ENCODE results near the gene NHERF2. TPM values are rescaled to one million over a fixed set of nuclear protein-coding genes. Genes with fewer than 3 reads are reported as not detected.

The NHERF2 gene
- total RNA-seq, 1 donor from 2014 or later = 48.5 TPM

DNA sequence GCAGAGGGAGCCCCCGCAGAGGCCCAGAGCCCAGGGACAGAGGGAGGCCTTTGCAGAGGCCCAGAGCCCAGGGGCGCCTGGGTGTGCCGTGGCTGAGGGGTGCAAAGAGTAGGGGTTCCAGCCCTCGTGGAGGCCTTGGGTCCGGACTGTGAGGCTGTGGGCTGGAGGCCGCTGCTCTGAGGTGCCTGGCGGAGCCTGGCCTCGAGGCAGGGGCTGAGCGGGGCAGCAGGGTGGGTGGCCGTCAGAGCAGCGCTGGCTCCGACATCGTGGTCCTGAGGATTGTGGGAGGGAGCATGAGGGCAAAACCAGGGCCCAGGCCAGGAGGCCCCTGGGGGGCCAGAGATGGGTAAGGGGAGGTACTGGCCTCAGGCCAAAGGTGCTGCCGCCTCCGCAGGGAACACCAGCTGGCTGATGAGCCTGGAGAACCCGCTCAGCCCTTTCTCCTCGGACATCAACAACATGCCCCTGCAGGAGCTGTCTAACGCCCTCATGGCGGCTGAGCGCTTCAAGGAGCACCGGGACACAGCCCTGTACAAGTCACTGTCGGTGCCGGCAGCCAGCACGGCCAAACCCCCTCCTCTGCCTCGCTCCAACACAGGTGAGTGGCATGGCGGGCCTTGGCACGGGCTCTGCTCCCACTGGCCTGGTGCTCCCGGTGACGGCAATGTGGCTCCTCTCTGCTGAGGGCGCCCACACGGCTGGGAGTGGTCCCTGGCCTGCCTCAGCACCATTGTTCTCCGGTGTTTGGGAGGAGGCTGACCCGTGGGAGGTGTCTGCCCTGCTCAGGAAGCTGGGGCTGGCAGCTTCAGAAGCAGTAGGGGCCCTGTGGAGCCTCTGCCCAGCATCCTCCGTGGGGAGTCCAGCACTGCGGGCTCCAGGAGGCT, 54.7 kb downstream of the NHERF2 start:
- no peak for DNase-seq (ENCODE audit: low read depth in 2 of 2)

DNA sequence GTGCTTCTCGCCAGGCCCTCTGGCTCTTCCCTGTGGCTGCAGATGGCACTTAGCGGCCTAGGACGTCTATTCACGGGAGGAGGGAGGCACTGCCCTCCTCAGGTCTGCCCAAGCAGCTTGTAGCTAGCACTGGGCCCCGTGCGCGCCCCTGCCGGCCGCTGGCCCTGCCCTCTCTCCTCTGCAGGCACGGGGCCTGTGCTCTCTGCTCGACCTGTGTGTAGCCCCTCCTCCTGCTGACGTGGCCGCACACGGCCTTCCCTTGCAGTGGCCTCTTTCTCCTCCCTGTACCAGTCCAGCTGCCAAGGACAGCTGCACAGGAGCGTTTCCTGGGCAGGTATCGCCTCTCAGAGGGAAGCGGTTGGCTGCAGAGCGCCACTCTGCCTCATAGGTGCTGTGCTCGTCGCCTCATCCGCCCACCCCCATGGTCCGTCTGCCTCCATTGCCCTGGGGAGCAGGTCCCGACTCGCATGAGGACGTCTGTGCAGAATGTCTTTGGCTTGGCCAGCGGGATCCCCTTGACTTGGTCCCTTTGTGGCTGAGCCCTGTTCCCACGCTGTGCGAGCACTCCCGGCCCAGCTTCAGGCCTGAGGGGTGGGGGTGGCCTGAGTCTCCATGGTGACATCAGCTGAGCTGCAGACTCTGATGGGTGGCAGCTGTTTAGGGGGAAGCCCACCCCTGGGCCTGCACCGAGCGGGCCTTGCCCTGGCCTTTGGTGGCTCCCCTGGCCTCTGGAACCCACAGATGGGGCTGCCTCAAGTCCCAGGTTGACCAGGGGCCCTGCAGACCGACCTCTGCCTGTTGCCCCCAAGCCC, 55.7 kb downstream of the NHERF2 start:
- no peak for DNase-seq (ENCODE audit: low read depth in 2 of 2)

DNA sequence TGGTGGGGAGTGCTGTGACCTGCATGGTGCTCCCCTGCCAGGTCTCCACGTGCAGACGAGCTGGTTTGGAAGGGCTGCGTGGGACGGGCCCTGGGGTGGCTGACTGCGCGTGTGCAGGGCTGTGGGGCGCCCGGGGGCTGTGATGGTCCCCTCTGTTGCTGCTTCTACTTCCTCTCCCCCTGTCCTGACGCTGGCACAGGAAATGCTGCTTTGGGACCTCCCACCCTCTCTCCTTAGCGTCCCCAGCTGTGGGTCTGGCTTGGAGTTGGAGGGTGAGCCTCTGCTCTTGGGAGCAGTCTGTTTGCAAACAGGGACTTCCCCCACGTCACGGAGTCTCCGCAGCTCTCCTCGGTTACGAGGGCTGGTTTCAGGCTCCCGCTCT, 56.3 kb downstream of the NHERF2 start:
- no peak for DNase-seq (ENCODE audit: low read depth in 2 of 2)

- DNase-seq (ENCODE audit: low read depth in 2 of 2) = no peak
Observed at GRCh38 chr16:2083409-2083808, 56.7 kb downstream of the NHERF2 start.

GRCh38 chr16:2083876-2084780, 57.4 kb downstream of the NHERF2 start:
- DNase-seq (ENCODE audit: low read depth in 2 of 2) = no peak

DNA sequence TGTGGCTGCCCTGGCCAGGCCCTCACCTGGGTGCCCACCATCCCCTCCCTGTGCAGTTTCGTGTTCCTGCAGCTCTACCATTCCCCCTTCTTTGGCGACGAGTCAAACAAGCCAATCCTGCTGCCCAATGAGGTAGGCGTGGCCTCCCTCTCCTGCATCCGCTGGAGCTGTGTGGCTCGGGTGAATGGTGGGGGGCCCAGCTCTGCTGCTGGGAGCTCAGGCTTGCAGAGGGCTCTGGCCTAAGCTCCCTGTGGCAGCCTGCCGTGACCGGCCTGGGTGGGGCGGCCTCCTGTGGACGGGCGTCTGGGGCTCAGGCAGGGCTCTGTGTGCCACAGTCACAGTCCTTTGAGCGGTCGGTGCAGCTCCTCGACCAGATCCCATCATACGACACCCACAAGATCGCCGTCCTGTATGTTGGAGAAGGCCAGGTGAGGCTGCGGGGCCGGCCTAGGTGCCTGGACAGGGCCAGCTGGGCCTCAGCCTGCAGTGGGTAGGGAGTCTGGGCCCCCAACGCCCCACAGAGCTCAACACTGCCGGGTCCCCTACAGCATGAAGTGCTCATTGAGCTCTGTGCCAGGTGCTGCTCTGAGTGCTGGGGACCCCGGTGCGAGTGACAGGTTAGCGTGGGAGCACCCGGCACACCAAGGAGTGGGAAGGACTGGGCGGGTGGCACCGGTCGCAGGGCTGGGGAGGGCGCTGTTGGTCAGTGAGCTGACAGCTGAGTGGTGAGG, 58.4 kb downstream of the NHERF2 start:
- no peak for DNase-seq (ENCODE audit: low read depth in 2 of 2)

- DNase-seq (ENCODE audit: low read depth in 2 of 2) = no peak
Observed at GRCh38 chr16:2085669-2086068, 59.0 kb downstream of the NHERF2 start.

DNA sequence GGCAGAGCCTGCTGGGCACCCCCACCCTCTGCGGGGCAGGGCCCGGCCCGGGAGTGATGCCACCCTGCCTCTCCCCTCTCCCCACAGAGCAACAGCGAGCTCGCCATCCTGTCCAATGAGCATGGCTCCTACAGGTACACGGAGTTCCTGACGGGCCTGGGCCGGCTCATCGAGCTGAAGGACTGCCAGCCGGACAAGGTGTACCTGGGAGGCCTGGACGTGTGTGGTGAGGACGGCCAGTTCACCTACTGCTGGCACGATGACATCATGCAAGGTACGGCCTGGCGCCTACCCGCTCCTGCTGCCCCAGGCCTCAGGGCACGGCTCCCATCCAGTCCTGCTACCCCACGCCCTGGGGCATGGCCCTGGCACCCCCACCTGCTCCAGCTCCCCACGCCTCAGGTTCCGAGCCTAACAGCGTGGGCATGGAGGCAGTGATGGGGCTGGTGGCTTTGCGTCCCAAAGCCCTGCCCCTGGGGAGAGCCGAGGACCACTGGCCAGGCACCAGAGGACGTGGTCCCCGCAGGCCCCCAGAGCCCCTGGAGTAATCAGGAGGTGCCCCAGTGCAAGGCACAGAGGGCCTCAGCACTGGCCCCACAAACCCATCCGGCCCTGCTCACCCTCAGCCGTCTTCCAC, 59.5 kb downstream of the NHERF2 start:
- DNase-seq (ENCODE audit: low read depth in 2 of 2) = no peak

- no peak for DNase-seq (ENCODE audit: low read depth in 2 of 2)
Observed at GRCh38 chr16:2086812-2087747, 60.4 kb downstream of the NHERF2 start.

- no peak for DNase-seq (ENCODE audit: low read depth in 2 of 2)
Observed at GRCh38 chr16:2087748-2088631, 61.3 kb downstream of the NHERF2 start.

Other genes with a start within 250 kb of the NHERF2 start
- gene SPSB3, start 244.3 kb upstream of the NHERF2 start, total RNA-seq = 35.3 and 54.2 TPM in 2 replicates
- gene NUBP2, start 243.9 kb upstream of the NHERF2 start, total RNA-seq = 58.9 and 76.7 TPM in 2 replicates
- gene IGFALS, start 233.2 kb upstream of the NHERF2 start, total RNA-seq = not detected in 2 replicates
- gene HAGH, start 200.1 kb upstream of the NHERF2 start, total RNA-seq = 53.5 and 82.7 TPM in 2 replicates
- 72.3 and 84.5 TPM in 2 replicates for gene FAHD1, start 199.7 kb upstream of the NHERF2 start, total RNA-seq
- not detected in 2 replicates for gene MEIOB, start 154.7 kb upstream of the NHERF2 start, total RNA-seq
- gene HS3ST6, start 108.5 kb upstream of the NHERF2 start, total RNA-seq = not detected in 2 replicates
- 10.4 and 11.9 TPM in 2 replicates for gene MSRB1, start 83.7 kb upstream of the NHERF2 start, total RNA-seq
- gene RPL3L, start 72.2 kb upstream of the NHERF2 start, total RNA-seq = not detected in 2 replicates
- 137 and 147 TPM in 2 replicates for gene NDUFB10, start 67.4 kb upstream of the NHERF2 start, total RNA-seq
- gene RPS2, start 62.1 kb upstream of the NHERF2 start, total RNA-seq = 2,692 and 2,867 TPM in 2 replicates
- not detected in 2 replicates for gene RNF151, start 60.0 kb upstream of the NHERF2 start, total RNA-seq
- gene TBL3, start 54.8 kb upstream of the NHERF2 start, total RNA-seq = 31.7 and 41.5 TPM in 2 replicates
- gene NOXO1, start 45.4 kb upstream of the NHERF2 start, total RNA-seq = 0.13 TPM in 1 of 2 replicates, not detected in the other
- 9.7 and 10.3 TPM in 2 replicates for gene GFER, start 42.7 kb upstream of the NHERF2 start, total RNA-seq
- 1.3 and 1.5 TPM in 2 replicates for gene SYNGR3, start 36.9 kb upstream of the NHERF2 start, total RNA-seq
- 9.2 and 12.9 TPM in 2 replicates for gene ZNF598, start 17.1 kb upstream of the NHERF2 start, total RNA-seq
- gene NPW, start 7.1 kb upstream of the NHERF2 start, total RNA-seq = 0.25 and 1.3 TPM in 2 replicates
- gene NTHL1, start 20.9 kb downstream of the NHERF2 start, total RNA-seq = 22.4 and 39.3 TPM in 2 replicates
- gene TSC2, start 21.1 kb downstream of the NHERF2 start, total RNA-seq = 23.6 and 36.4 TPM in 2 replicates
- gene PKD1, start 109.0 kb downstream of the NHERF2 start, total RNA-seq = 20.8 and 35.7 TPM in 2 replicates
- 0.51 and 0.77 TPM in 2 replicates for gene RAB26, start 121.7 kb downstream of the NHERF2 start, total RNA-seq
- 64.6 and 88.1 TPM in 2 replicates for gene TRAF7, start 128.9 kb downstream of the NHERF2 start, total RNA-seq
- gene CASKIN1, start 169.7 kb downstream of the NHERF2 start, total RNA-seq = under 0.01 and 0.13 TPM in 2 replicates
- 15.3 and 26.9 TPM in 2 replicates for gene MLST8, start 178.6 kb downstream of the NHERF2 start, total RNA-seq
- gene BRICD5, start 184.0 kb downstream of the NHERF2 start, total RNA-seq = 1.3 and 1.7 TPM in 2 replicates
- gene PGP, start 187.9 kb downstream of the NHERF2 start, total RNA-seq = 11.8 and 12.5 TPM in 2 replicates
- gene E4F1, start 196.7 kb downstream of the NHERF2 start, total RNA-seq = 22.2 and 26.3 TPM in 2 replicates
- gene DNASE1L2, start 209.5 kb downstream of the NHERF2 start, total RNA-seq = 0.25 and 0.26 TPM in 2 replicates
- 31.8 and 36.2 TPM in 2 replicates for gene ECI1, start 224.7 kb downstream of the NHERF2 start, total RNA-seq
- 37.2 and 60.6 TPM in 2 replicates for gene RNPS1, start 241.2 kb downstream of the NHERF2 start, total RNA-seq